HepG2 (cell line): ENCODE results near the gene TPSD1.

Source experiments
- CEBPB ChIP-seq: IDR thresholded peaks from 2 replicates; pipeline ENCODE4 v1.6.1; 2011; ENCODE audit warnings: low read depth, low read length, improper control_type of control experiment, borderline replicate concordance
- HMGXB4 ChIP-seq, 2 experiments: sonication (generic) in 1 of 2; formaldehyde crosslinking in 1 of 2; IDR thresholded peaks; 2 replicates each; pipeline versions ENCODE4 v1.4.0 to v1.6.1; 2018 to 2020; ENCODE audit warnings: missing genetic modification reagents in 2 of 2, borderline replicate concordance in 1 of 2, low read depth in 1 of 2, mild to moderate bottlenecking in 1 of 2, missing biosample characterization in 1 of 2
- PCBP2 ChIP-seq: fragments of 200-400 bp; formaldehyde crosslinking; optimal IDR thresholded peaks from 2 replicates; pipeline ENCODE3; 2018; ENCODE audit warnings: low read length, low read depth; ENCODE audit not compliant: poor library complexity, severe bottlenecking
- USF2 ChIP-seq, 2 experiments: sonication (generic) in 1 of 2; formaldehyde crosslinking in 1 of 2; IDR thresholded peaks; 2 replicates each; pipeline versions ENCODE4 v1.5.1 to v1.6.1; 2011 to 2020; ENCODE audit warnings: borderline replicate concordance in 1 of 2, low read depth in 1 of 2, low read length in 1 of 2, mild to moderate bottlenecking in 1 of 2, missing genetic modification reagents in 1 of 2, moderate library complexity in 1 of 2
- ZNF30 ChIP-seq: sonication (generic); formaldehyde crosslinking; IDR thresholded peaks from 2 replicates; pipeline ENCODE4 v1.5.0; 2020; ENCODE audit warnings: mild to moderate bottlenecking, missing genetic modification reagents
- ZNF597 ChIP-seq: sonication (generic); formaldehyde crosslinking; IDR thresholded peaks from 2 replicates; pipeline ENCODE4 v1.5.0; 2020; ENCODE audit warnings: missing genetic modification reagents

- TF ChIP-seq ZNF30 (CRISPR knock-in tag) (no peak), USF2 (IDR thresholded peaks at IDR 0.05; ENCODE audit: low read depth, low read length) (no peak), USF2 (CRISPR knock-in tag; IDR thresholded peaks at IDR 0.05; ENCODE audit: borderline replicate concordance) (no peak), CEBPB (no peak), PCBP2 (no peak), ZNF597 (CRISPR knock-in tag) (no peak), HMGXB4 (CRISPR knock-in tag; IDR thresholded peaks at IDR 0.05; ENCODE audit: borderline replicate concordance in 1 of 2, low read depth in 1 of 2) (no peak)
Measured at GRCh38 chr16:1258906-1259759, 3.3 kb downstream of the TPSD1 start.
